Smooth muscle cell (in vitro differentiated cells): Measurements from ENCODE around the gene ERC1. TPM values are rescaled to one million over a fixed set of nuclear protein-coding genes. Genes with fewer than 3 reads are reported as not detected.
A peak's percentile ranks its signal among the peaks of the same experiment; 100 is the strongest.

Source experiments
- DNase-seq: peaks from one replicate; lab custom pipeline; 2025; ENCODE audit not compliant: unreplicated experiment; lab: John Stamatoyannopoulos, UW
- H2AFZ ChIP-seq: fragments of 200-600 bp; sonication (generic); 2 replicates; pipeline ENCODE4 v1.6.0; 2016; ENCODE audit warnings: antibody characterized with exemption, low read depth, mild to moderate bottlenecking
- H3F3A ChIP-seq: fragments of 200-600 bp; sonication (generic); 2 replicates; pipeline ENCODE4 v1.6.0; 2017; ENCODE audit warnings: antibody characterized with exemption, low read depth
- H3K27ac ChIP-seq: fragments of 200-600 bp; sonication (generic); 2 replicates; pipeline ENCODE4 v1.5.1; 2016; ENCODE audit warnings: low read depth, mild to moderate bottlenecking
- H3K27me3 ChIP-seq: fragments of 200-600 bp; sonication (generic); 2 replicates; pipeline ENCODE4 v1.6.1; 2016; ENCODE audit warnings: low read depth, mild to moderate bottlenecking
- H3K36me3 ChIP-seq: fragments of 200-600 bp; sonication (generic); 2 replicates; pipeline ENCODE4 v1.5.1; 2016; ENCODE audit warnings: low read depth
- H3K4me1 ChIP-seq: fragments of 200-600 bp; sonication (generic); 2 replicates; pipeline ENCODE4 v1.5.1; 2016; ENCODE audit warnings: low read depth
- H3K4me2 ChIP-seq: fragments of 200-600 bp; sonication (generic); 2 replicates; pipeline ENCODE4 v1.6.0; 2016; ENCODE audit warnings: mild to moderate bottlenecking
- H3K4me3 ChIP-seq: fragments of 200-600 bp; sonication (generic); 2 replicates; pipeline ENCODE4 v1.5.1; 2016; ENCODE audit warnings: mild to moderate bottlenecking
- H3K79me2 ChIP-seq: fragments of 200-600 bp; sonication (generic); 2 replicates; pipeline ENCODE4 v1.6.0; 2016; ENCODE audit warnings: low read depth, mild to moderate bottlenecking
- H3K9ac ChIP-seq: fragments of 200-600 bp; sonication (generic); 2 replicates; pipeline ENCODE4 v1.6.0; 2016; ENCODE audit warnings: low read depth
- H3K9me3 ChIP-seq: fragments of 200-600 bp; sonication (generic); replicated peaks from 2 replicates; pipeline ENCODE4 v1.5.1; 2016; ENCODE audit warnings: low read depth
- H4K20me1 ChIP-seq: fragments of 200-600 bp; sonication (generic); 2 replicates; pipeline ENCODE4 v1.6.0; 2016; ENCODE audit warnings: low read depth
- WGBS: methylation state at CpG from one replicate; pipeline ENCODE4 v1.1.7; 2016; ENCODE audit warnings: low lambda C conversion rate; 5-methylcytosine and 5-hydroxymethylcytosine counted together
- polyA plus RNA-seq: library from polyadenylated mRNA; unstranded; fragments of >200 nt; fragmentation: Nextera tagmentation; extraction: Ambion mirVana; gene quantifications from 2 replicates; pipeline ENCODE4 v1.2.1, GENCODE V29; 2016
- total RNA-seq: library from RNA; depleted of rRNA; stranded (reverse); fragments of >200 nt; gene quantifications from 2 replicates; pipeline ENCODE4 v1.2.3, GENCODE V29; 2014
- TF ChIP-seq, protein P1 (sequence below): fragments of 200-600 bp; sonication (generic); IDR thresholded peaks from 2 replicates; pipeline ENCODE4 v1.5.1; 2017; ENCODE audit warnings: borderline replicate concordance, mild to moderate bottlenecking, antibody characterized with exemption; ENCODE audit not compliant: insufficient read depth, poor library complexity, severe bottlenecking

The ERC1 gene
- total and polyA plus RNA-seq, 2 experiments from 2014 or later = 13.8 to 17.6 TPM

DNA sequence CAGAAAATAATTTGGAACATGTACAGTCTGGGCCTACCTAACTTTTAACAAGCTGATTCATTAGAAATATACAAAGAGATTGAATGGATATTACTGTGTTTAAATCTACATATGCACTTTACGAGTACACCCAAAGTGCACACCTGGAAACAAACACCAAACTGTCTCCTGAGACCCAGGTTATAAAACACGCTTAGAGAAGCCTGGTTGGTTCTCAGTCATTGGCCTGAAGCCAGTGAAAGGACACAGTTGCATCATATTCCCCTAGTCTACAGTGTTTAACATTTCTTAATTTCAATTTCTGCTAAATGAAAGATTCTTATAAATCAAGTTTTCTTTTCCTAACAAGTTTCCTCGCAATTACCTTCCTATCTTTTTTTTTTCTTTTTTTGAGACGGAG lies 393.9 kb downstream of the ERC1 start:
- H3K27me3 ChIP-seq = no peaks in the 10 kb centered on the region
- no peak overlapping the region for H2AFZ ChIP-seq
- TF ChIP-seq, protein P1, sequence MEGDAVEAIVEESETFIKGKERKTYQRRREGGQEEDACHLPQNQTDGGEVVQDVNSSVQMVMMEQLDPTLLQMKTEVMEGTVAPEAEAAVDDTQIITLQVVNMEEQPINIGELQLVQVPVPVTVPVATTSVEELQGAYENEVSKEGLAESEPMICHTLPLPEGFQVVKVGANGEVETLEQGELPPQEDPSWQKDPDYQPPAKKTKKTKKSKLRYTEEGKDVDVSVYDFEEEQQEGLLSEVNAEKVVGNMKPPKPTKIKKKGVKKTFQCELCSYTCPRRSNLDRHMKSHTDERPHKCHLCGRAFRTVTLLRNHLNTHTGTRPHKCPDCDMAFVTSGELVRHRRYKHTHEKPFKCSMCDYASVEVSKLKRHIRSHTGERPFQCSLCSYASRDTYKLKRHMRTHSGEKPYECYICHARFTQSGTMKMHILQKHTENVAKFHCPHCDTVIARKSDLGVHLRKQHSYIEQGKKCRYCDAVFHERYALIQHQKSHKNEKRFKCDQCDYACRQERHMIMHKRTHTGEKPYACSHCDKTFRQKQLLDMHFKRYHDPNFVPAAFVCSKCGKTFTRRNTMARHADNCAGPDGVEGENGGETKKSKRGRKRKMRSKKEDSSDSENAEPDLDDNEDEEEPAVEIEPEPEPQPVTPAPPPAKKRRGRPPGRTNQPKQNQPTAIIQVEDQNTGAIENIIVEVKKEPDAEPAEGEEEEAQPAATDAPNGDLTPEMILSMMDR = no peak
- no peaks in the 10 kb centered on the region for H3K9me3 ChIP-seq
- no peak overlapping the region for H3K9ac ChIP-seq
- H3F3A ChIP-seq = no peaks in the 10 kb centered on the region
- WGBS = 71% methylated on average over 4 of the region's 4 CpGs
- H3K79me2 ChIP-seq = no peaks in the 10 kb centered on the region
- DNase-seq = no peak
- H3K36me3 ChIP-seq = no peaks in the 10 kb centered on the region
- H3K4me1 ChIP-seq = peaks cover 11% of the 10 kb centered on the region
- no peaks in the 10 kb centered on the region for H4K20me1 ChIP-seq
- no peak overlapping the region for H3K4me2 ChIP-seq
- no peak overlapping the region for H3K4me3 ChIP-seq
- no peak overlapping the region for H3K27ac ChIP-seq

DNA sequence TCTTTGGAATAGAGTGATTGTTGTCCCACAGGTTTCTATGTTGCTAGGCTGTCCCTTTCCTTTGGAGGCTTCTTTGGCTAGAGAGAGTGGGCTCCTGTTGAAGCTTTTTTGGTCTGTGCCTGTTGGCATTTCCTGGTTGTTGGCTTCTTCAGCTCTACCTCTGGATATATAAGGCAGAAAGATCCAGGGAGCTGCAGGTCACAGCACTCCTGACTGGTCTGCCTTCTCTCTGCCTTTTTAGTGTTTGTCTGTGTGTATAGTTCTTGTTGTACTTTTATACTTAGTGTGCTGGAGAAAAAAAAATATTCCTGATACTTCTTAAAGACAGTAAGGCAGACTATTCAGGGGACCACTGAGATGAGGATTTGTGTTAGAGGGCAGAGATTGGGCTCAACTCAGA lies 400.7 kb downstream of the ERC1 start:
- no peaks in the 10 kb centered on the region for H4K20me1 ChIP-seq
- no peaks in the 10 kb centered on the region for H3F3A ChIP-seq
- no peak overlapping the region for H3K9ac ChIP-seq
- H3K36me3 ChIP-seq = no peaks in the 10 kb centered on the region
- H2AFZ ChIP-seq = no peak overlapping the region
- TF ChIP-seq, protein P1 = no peak
- no peaks in the 10 kb centered on the region for H3K79me2 ChIP-seq
- H3K4me1 ChIP-seq = no peaks in the 10 kb centered on the region
- no peak overlapping the region for H3K4me3 ChIP-seq
- no peak overlapping the region for H3K27ac ChIP-seq
- no peak overlapping the region for H3K4me2 ChIP-seq
- H3K27me3 ChIP-seq = no peaks in the 10 kb centered on the region
- DNase-seq = no peak
- no peaks in the 10 kb centered on the region for H3K9me3 ChIP-seq

DNA sequence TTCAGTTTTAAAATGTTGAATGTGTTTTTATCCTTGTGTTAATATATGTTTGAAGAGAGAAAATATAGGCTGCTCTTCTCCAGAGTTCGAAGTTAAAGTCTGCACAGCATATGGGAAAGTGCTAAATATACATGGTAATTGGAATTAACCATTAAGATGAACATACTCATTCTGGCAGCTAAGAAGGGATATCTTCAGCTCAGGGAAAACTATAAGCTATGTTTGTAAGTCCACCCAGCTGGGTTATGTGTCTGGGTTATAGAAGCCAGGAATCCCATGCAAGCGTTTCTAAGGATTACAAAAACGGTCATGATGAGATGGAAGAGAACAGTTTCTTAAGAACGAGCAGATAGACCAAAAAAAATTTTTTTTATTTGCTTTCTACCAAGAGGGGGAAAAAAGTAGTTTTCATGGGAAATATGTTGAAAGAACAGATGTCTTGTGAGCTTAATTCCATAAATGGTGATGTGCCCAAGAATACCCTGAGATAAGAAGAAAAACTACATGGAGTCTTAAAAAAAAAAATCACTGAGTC lies 404.5 kb downstream of the ERC1 start:
- Histone ChIP-seq H2AFZ (no peak overlapping the region), H3K9me3 (no peaks in the 10 kb centered on the region), H3K27ac (no peak overlapping the region), H3K4me1 (no peaks in the 10 kb centered on the region), H3K36me3 (no peaks in the 10 kb centered on the region), H3K79me2 (no peaks in the 10 kb centered on the region), H3K4me2 (peak overlapping the region; percentile 6), H3K27me3 (no peaks in the 10 kb centered on the region), H3K9ac (no peak overlapping the region), H4K20me1 (no peaks in the 10 kb centered on the region), H3F3A (no peaks in the 10 kb centered on the region), H3K4me3 (no peak overlapping the region)
- WGBS = 53% methylated on average over 4 of the region's 4 CpGs
- DNase-seq = no peak
- TF ChIP-seq, protein P1 = no peak

DNA sequence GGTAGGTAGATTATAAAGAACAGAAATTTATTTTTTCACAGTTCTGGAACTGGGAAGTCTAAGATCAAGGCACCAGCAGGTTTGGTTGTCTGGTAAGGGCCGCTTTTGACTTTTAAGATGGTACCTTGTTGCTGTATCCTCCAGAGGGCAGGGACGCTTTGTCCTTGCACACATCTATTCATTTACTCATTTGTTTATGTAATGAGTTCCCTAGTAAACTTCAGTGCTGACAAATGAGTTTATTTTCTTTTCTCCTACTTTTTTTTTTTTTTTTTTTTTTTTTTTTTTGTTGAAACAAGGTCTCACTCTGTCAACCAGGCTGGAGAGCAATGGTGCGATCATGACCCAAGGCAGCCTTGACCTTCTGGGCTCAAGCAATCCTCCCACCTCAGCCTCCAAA lies 407.6 kb downstream of the ERC1 start:
- H3K36me3 ChIP-seq = no peaks in the 10 kb centered on the region
- no peak for DNase-seq
- H3K27ac ChIP-seq = no peak overlapping the region
- no peak overlapping the region for H3K9ac ChIP-seq
- no peaks in the 10 kb centered on the region for H3F3A ChIP-seq
- TF ChIP-seq, protein P1 = no peak
- H3K9me3 ChIP-seq = no peaks in the 10 kb centered on the region
- no peak overlapping the region for H2AFZ ChIP-seq
- no peaks in the 10 kb centered on the region for H4K20me1 ChIP-seq
- H3K4me2 ChIP-seq = no peak overlapping the region
- H3K4me1 ChIP-seq = no peaks in the 10 kb centered on the region
- no peaks in the 10 kb centered on the region for H3K79me2 ChIP-seq
- 100% methylated on average over 2 of the region's 3 CpGs for WGBS
- no peaks in the 10 kb centered on the region for H3K27me3 ChIP-seq
- H3K4me3 ChIP-seq = no peak overlapping the region
